Stomach (tissue), 9 donors: ENCODE measurements around the gene RFX2. TPM values are rescaled to one million over a fixed set of nuclear protein-coding genes. Genes with fewer than 3 reads are reported as not detected.

Source experiments
- DNase-seq, 2 donors: peaks; one replicate each; pipeline versions ENCODE4 v3.0.0 to v3.0.0-alpha.2; 2013 to 2019
- H3K27ac ChIP-seq, 5 donors: fragments of 200-600 bp in 4 of 5; sonication (generic) in 4 of 5; one replicate each; pipeline ENCODE4 v1.5.1; 2013 to 2019; ENCODE audit warnings: mild to moderate bottlenecking in 1 of 5, moderate library complexity in 1 of 5
- H3K27me3 ChIP-seq, 3 donors: fragments of 200-600 bp; sonication (generic); one replicate each; pipeline ENCODE4 v1.5.1; 2017 to 2019; ENCODE audit warnings: mixed run types in 1 of 3
- H3K36me3 ChIP-seq, 4 donors: fragments of 200-600 bp; sonication (generic); 1 replicate in 3 of 4; 2 replicates in 1 of 4; pipeline ENCODE4 v1.5.1; 2016 to 2019
- H3K4me1 ChIP-seq, 4 donors: fragments of 200-600 bp; sonication (generic); one replicate each; pipeline ENCODE4 v1.5.1; 2016 to 2019
- H3K4me3 ChIP-seq, 4 donors: fragments of 200-600 bp; sonication (generic) in 3 of 4; one replicate each; pipeline ENCODE4 v1.5.1; 2016 to 2019; ENCODE audit warnings: mild to moderate bottlenecking in 1 of 4
- H3K9me3 ChIP-seq, 4 donors: fragments of 200-600 bp; sonication (generic); one replicate each; pipeline ENCODE4 v1.5.1; 2016 to 2019
- EP300 ChIP-seq: sonication (generic); formaldehyde crosslinking; IDR thresholded peaks from one replicate; pipeline ENCODE4 v1.6.1; 2017; ENCODE audit warnings: antibody characterized with exemption
- POLR2A ChIP-seq, 4 donors: fragments of 450-650 bp; IDR thresholded peaks; one replicate each; pipeline ENCODE4 v1.6.1; 2016; ENCODE audit warnings: antibody characterized with exemption in 4 of 4, control low read depth in 2 of 4, mild to moderate bottlenecking in 1 of 4, moderate library complexity in 1 of 4
- POLR2AphosphoS5 ChIP-seq, 3 donors: sonication (generic); formaldehyde crosslinking; IDR thresholded peaks; one replicate each; pipeline ENCODE4 v1.6.1; 2016; ENCODE audit warnings: antibody characterized with exemption in 3 of 3
- WGBS, 5 donors: extraction: QIAGEN DNeasy Blood & Tissue Kit in 3 of 5; methylation state at CpG; one replicate each; pipeline versions ENCODE4 v1.1.5 to v1.1.7; 2013 to 2018; 5-methylcytosine and 5-hydroxymethylcytosine counted together
- intact Hi-C: fragments of 100-400 bp; cut with DNase I; formaldehyde crosslinking; loops from one replicate; pipeline ENCODE4 v1.15.1; 2023; ENCODE audit warnings: low total_unique reads
- polyA plus RNA-seq, 3 donors: library from polyadenylated mRNA; stranded (reverse); fragments of 200-250 nt; gene quantifications; one replicate each; pipeline ENCODE4 v1.2.3, GENCODE V29; 2013
- total RNA-seq, 5 donors: library from RNA; depleted of rRNA; stranded (reverse); fragments of >200 nt; gene quantifications; one replicate each; pipeline versions ENCODE4 v1.1.0 to v1.2.3, GENCODE V29; 2014 to 2016
- TF ChIP-seq, protein P1 (sequence below), 7 experiments: fragments of 450-650 bp in 4 of 7; fragments of 200-600 bp in 3 of 7; sonication (generic) in 3 of 7; IDR thresholded peaks; one replicate each; pipeline ENCODE4 v1.5.1; 2016 to 2019; ENCODE audit warnings: antibody characterized with exemption in 7 of 7, control low read depth in 2 of 7, mild to moderate bottlenecking in 1 of 7
- donor health status: healthy with polysubstance abuse.
- donor health status: Bipolar disorder and iron deficiency.
- donor health status: healthy.

The RFX2 gene
- total and polyA plus RNA-seq, 8 donors, result 1.2 to 123 (median 8.0) TPM

DNA sequence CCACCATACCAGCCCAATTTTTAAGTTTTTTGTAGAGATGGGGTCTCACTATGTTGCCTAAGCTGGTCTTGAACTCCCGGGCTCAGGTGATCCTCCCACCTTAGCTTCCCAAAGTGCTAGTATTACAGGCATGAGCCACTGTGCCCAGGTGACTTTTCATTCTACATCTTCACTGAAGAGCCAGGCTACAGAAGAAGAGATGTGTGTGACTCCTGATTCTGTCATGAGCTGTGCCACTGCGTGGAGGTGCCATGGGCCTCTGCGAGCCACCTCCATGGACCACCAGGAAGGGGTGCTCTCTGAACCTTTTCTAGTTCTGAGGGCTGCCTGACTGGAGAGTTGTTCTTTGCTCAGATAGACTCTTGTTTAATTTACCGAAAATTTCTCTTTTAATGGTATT, 75.8 kb downstream of the RFX2 start:
- H3K4me1 ChIP-seq, result no peaks in the 10 kb centered on the region
- no peaks in the 10 kb centered on the region for H3K27me3 ChIP-seq
- intact Hi-C loops, result no loop called here
- no peak overlapping the region for H3K27ac ChIP-seq
- WGBS, 5 donors, result 94 to 100% (median 96%) methylated on average over 4 of the region's 4 CpGs
- no peak for DNase-seq
- TF ChIP-seq EP300, result no peak
- TF ChIP-seq POLR2AphosphoS5 (IDR thresholded peaks at IDR 0.05), result no peak
- no peak for TF ChIP-seq POLR2A (IDR thresholded peaks at IDR 0.05)
- TF ChIP-seq, protein P1, sequence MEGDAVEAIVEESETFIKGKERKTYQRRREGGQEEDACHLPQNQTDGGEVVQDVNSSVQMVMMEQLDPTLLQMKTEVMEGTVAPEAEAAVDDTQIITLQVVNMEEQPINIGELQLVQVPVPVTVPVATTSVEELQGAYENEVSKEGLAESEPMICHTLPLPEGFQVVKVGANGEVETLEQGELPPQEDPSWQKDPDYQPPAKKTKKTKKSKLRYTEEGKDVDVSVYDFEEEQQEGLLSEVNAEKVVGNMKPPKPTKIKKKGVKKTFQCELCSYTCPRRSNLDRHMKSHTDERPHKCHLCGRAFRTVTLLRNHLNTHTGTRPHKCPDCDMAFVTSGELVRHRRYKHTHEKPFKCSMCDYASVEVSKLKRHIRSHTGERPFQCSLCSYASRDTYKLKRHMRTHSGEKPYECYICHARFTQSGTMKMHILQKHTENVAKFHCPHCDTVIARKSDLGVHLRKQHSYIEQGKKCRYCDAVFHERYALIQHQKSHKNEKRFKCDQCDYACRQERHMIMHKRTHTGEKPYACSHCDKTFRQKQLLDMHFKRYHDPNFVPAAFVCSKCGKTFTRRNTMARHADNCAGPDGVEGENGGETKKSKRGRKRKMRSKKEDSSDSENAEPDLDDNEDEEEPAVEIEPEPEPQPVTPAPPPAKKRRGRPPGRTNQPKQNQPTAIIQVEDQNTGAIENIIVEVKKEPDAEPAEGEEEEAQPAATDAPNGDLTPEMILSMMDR (IDR thresholded peaks at IDR 0.05), result no peak
- peaks cover 0 to 17% (median 5%) of the 10 kb centered on the region in 4 donors for H3K36me3 ChIP-seq
- H3K9me3 ChIP-seq, result no peaks in the 10 kb centered on the region
- no peak overlapping the region for H3K4me3 ChIP-seq

DNA sequence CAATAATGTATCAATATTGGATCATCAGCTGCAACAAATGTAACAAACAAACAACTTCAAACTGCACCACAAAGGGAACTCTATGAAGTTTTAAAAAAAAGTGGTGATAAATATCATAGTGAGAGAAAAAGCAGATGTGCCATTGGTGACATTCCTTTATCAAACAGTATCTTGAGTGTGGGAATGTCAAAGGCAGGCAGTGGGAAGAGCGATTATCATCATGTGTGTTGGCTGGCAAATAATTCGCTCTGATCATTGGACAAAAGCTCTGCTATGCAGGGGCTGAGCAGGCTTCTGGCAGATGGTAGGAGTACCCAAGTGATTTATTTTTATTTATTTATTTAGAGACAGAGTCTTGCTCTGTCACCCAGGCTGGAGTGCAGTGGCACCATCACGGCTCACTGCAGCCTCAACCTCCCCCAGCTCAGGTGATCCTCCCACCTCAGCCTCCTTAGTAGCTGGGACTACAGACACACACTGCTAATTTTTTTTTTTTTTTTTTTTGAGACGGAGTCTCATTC, 76.5 kb downstream of the RFX2 start:
- no peak for DNase-seq
- TF ChIP-seq POLR2A (IDR thresholded peaks at IDR 0.05), result no peak
- TF ChIP-seq POLR2AphosphoS5 (IDR thresholded peaks at IDR 0.05), result no peak
- TF ChIP-seq, protein P1 (IDR thresholded peaks at IDR 0.05), result no peak
- no peak for TF ChIP-seq EP300
- WGBS, 5 donors, result 93 to 96% (median 95%) methylated on average over 4 of the region's 4 CpGs
- H3K27ac ChIP-seq, result no peak overlapping the region
- peaks cover 0 to 15% (median 4%) of the 10 kb centered on the region in 4 donors for H3K36me3 ChIP-seq
- H3K4me3 ChIP-seq, result no peak overlapping the region
- intact Hi-C loops, result no loop called here
- H3K4me1 ChIP-seq, result no peaks in the 10 kb centered on the region
- no peaks in the 10 kb centered on the region for H3K27me3 ChIP-seq
- no peaks in the 10 kb centered on the region for H3K9me3 ChIP-seq

DNA sequence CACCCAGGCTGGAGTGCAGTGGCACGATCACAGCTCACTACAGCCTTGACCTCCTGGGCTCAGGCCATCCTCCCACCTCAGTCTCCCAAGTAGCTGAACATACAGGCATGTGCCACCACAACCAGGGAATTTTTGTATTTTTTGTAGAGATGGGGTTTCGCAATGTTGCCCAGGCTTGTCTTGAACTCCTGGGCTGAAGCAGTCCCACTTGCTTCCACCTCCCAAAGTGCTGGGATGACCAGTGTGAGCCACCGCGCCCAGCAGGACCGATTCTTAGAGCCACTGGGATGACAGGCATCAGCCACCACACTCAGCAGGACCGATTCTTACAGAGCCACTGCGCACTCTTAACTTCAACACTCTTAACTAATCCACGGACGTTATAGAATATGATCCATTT, 77.5 kb downstream of the RFX2 start:
- H3K27me3 ChIP-seq, result no peaks in the 10 kb centered on the region

DNA sequence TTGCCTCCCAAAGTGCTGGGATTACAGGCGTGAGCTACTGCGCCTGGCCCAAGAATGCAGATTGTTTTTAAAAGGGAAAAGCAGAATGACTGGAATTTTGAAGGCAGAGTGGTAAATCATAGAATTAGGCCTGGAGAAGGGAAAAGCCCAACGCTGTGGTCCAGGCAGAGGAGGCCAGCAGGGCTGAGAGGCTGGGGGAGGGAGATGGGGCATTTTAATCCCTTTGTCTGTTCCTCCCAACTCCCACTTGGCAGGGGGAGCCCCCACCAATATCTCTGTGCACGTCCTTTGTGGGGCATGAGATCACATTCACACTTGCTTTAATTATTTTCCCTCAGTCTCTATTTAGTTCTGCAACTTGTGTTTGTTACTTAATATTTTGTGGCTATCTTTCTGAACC, 77.9 kb downstream of the RFX2 start:
- TF ChIP-seq EP300, result no peak
- TF ChIP-seq, protein P1 (IDR thresholded peaks at IDR 0.05), result no peak
- TF ChIP-seq POLR2A (IDR thresholded peaks at IDR 0.05), result no peak
- no peak for TF ChIP-seq POLR2AphosphoS5 (IDR thresholded peaks at IDR 0.05)
- no peak for DNase-seq
- intact Hi-C loops, result no loop called here
- Histone ChIP-seq H3K4me1 (no peaks in the 10 kb centered on the region), H3K4me3 (no peak overlapping the region), H3K36me3 (peaks cover 0 to 13% (median 7%) of the 10 kb centered on the region in 4 donors), H3K27ac (no peak overlapping the region), H3K27me3 (no peaks in the 10 kb centered on the region), H3K9me3 (no peaks in the 10 kb centered on the region)
- WGBS, 5 donors, result 78 to 88% (median 85%) methylated on average over 4 of the region's 4 CpGs

More for the DNA sequence above, 77.5 kb downstream of the RFX2 start:
- no peak overlapping the region for H3K27ac ChIP-seq
- H3K36me3 ChIP-seq, result peaks cover 0 to 13% (median 4%) of the 10 kb centered on the region in 4 donors
- H3K9me3 ChIP-seq, result no peaks in the 10 kb centered on the region
- H3K4me1 ChIP-seq, result no peaks in the 10 kb centered on the region
- 94 to 97% (median 96%) methylated on average over 9 of the region's 9 CpGs for WGBS, 5 donors
- DNase-seq, result no peak
- no peak overlapping the region for H3K4me3 ChIP-seq
- intact Hi-C loops, result no loop called here
- no peak for TF ChIP-seq POLR2A (IDR thresholded peaks at IDR 0.05)
- no peak for TF ChIP-seq POLR2AphosphoS5 (IDR thresholded peaks at IDR 0.05)
- TF ChIP-seq, protein P1 (IDR thresholded peaks at IDR 0.05), result no peak
- no peak for TF ChIP-seq EP300
